Measurements from ENCODE around the gene S100A10.
A peak's percentile ranks its signal among the peaks of the same experiment; 100 is the strongest.

Gene S100A10

GRCh38 chr1:151952811-151953210 is 40.8 kb downstream of the S100A10 start:
- TF ChIP-seq ZFX (IDR thresholded peaks at IDR 0.05; ENCODE audit: borderline replicate concordance): no peak
- no peak for TF ChIP-seq CTCF (IDR thresholded peaks at IDR 0.05)
- peak overlapping the region; percentile 69 for H3K27ac ChIP-seq

GRCh38 chr1:151949371-151950193 is 44.1 kb downstream of the S100A10 start:
- no peak overlapping the region for H3K27ac ChIP-seq
- TF ChIP-seq ZFX (IDR thresholded peaks at IDR 0.05; ENCODE audit: borderline replicate concordance) (no peak), CTCF (IDR thresholded peaks at IDR 0.05) (no peak)

- H3K27ac ChIP-seq: no peak overlapping the region
- no peak for TF ChIP-seq ZFX (IDR thresholded peaks at IDR 0.05; ENCODE audit: borderline replicate concordance)
- no peak for TF ChIP-seq CTCF (IDR thresholded peaks at IDR 0.05)
Measured at GRCh38 chr1:151948506-151948905, 45.2 kb downstream of the S100A10 start.

- TF ChIP-seq ZFX (IDR thresholded peaks at IDR 0.05; ENCODE audit: borderline replicate concordance): no peak
- no peak for TF ChIP-seq CTCF (IDR thresholded peaks at IDR 0.05)
- H3K27ac ChIP-seq: peak overlapping the region; percentile 86
Measured at GRCh38 chr1:151947140-151947539, 46.5 kb downstream of the S100A10 start.

GRCh38 chr1:151945725-151946722 is 47.6 kb downstream of the S100A10 start:
- no peak for TF ChIP-seq CTCF (IDR thresholded peaks at IDR 0.05)
- peak overlapping the region; percentile 86 for H3K27ac ChIP-seq

- TF ChIP-seq CTCF (IDR thresholded peaks at IDR 0.05): no peak
- TF ChIP-seq ZFX (IDR thresholded peaks at IDR 0.05; ENCODE audit: borderline replicate concordance): no peak
- peak overlapping the region; percentile 86 for H3K27ac ChIP-seq
Measured at GRCh38 chr1:151944857-151945575, 48.6 kb downstream of the S100A10 start.
